ENCODE data around the gene HSPA1L.

Gene HSPA1L

DNA sequence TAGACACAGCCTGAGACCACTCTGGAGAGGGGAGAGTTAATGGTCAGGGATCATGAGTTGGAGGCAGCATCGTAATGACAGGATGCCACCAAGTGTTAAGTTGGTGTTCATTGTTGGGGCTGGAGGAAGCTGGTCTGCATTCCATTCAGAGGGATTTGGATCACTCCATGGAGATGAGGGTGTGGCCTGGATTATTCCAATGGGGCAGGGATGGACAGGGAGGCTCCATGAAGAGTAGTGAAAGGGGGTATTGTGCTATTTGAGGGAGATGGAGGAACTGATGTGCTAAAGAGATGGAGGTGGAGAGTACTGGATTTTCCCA lies 51.5 kb downstream of the HSPA1L start:
- peak; percentile 35 for DNase-seq (ENCODE audit: low spot score)

DNA sequence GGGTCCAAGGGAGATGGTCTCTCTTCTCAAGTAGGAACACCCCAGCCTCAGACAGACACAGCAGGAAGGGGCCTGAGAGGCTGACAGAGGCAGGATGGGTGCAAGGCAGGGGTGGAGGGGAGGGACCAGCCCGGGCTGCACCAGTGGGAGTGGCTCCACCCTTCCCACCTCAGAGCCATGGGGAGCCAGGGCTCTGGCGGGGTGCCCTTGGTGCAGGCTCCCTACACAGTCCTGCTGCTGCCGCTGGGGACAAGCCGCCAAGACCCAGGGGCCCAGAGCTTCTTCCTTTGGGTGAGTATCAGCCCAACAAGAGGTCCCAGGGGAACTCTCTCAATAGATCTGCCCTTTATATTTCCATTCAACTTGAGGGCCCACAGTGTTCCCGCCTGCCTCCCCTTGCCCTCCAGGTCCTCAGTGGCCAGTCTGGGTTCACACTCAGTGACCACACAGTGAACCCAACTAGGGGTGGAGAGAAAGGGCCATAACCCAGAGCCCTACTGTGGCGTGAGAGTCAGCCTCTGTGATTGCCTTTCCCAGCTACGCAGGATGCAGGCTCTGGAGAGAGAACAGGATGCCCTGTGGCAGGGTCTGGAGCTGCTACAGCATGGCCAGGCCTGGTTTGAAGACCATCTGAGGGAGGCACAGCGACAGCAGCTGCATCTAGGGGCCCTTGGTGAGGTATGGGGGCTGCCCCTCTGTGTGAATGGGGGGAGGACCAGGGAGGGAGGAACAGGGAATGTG lies 52.0 kb downstream of the HSPA1L start:
- no peak for DNase-seq (ENCODE audit: low spot score)

DNA sequence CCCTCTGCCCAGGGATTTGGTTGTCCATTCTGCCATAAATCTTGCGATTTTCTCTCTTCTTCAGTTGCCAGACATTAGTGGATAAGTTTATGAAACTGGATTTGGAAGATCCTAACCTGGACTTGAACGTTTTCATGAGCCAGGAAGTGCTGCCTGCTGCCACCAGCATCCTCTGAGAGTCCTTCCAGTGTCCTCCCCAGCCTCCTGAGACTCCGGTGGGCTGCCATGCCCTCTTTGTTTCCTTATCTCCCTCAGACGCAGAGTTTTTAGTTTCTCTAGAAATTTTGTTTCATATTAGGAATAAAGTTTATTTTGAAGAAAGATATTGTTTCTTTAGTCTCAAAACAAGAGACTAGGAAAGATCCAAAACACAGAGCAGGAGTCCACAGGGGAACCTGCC lies 52.7 kb downstream of the HSPA1L start, which contains the start of gene SAPCD1:
SAPCD1 (plus strand) TSS at position 301 of the 400 bp plus-strand sequence. CDS start 399 bp downstream, outside the sequence.
- DNase-seq (ENCODE audit: low spot score), result no peak

DNA sequence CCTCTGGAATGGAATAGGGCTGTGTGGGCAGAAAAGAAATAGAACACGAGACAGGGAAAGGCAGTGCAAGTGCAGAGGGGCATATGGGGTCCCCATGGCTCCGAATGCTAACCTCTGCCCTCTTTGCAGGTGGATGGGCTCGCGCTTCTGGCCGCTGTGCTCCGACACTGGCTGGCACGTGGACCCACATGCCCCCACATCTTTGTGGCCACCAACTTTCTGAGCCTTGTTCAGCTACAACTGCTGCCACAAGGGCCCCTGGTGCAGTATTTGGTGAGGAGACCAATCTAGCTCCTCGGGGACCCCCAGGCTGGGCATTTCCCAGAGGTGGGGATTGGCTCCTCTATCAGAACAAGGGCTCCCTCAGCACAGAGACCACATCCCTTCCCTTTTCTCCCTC lies 53.7 kb downstream of the HSPA1L start:
- no peak for DNase-seq (ENCODE audit: low spot score)

DNA sequence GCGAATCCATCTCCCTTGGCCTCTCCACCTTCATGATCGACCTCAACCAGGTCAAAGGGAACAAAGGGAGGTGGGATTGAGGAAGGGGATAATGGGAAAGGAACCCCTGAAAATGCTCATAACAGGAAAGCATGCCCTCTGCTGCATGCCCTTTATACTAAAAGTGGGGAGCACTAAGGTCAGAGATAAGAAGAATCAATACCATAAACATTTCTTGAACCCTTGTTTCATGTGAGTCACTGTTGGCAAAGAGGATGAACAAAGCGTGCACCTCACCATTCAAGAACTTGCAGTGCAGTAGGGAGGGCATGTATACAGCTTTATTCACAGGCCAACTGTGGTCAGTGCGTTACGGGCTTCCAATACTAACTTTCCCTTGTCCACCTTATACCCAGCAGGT lies 54.3 kb downstream of the HSPA1L start:
- DNase-seq (ENCODE audit: low spot score), result no peak
